NCI-H82 (cell line): Measurements from ENCODE around the gene RAB4A.

ENCODE experiments used
- DNase-seq: peaks from one replicate; lab custom pipeline; 2025; lab: John Stamatoyannopoulos, UW

The RAB4A gene

DNA sequence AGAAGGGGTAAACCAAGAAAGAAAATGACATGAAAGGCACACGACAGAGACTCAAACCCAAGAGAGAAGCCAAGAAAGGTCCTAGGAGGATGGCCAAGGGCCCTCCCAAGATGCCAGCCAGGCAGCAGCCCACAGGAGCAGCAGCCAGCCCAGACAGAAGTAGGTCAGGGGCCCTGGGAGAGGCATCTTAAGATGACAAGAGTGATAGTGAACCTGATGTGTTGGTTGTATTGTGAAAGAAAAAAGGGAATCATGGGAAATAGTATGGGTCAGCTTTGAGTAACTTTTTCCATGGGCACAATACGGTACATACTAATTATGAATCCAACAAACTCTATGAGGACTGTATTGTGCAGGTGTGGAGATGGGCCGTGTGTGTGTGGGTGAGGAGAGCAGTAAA, 68.6 kb downstream of the RAB4A start:
- no peak for DNase-seq

DNA sequence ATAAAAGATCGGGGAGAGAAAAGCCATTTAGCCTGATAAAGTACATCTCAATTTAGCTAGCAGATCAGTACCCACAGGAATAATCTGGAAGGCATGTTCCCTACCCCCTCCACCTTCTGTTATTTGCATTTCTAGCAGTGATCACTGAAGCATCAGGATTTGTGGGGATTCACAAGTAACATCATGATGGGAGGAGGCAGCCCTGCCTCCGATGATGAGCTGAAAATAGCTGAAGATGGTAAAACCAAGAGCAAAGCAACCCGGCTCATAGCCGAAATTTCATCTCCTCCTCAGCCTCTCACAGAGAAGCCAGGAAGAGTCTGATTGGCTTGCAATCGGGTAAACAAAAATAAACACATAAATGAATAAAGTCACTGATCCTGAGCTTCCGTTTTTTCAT, 69.6 kb downstream of the RAB4A start:
- peak; percentile 84 for DNase-seq

GRCh38 chr1:229341774-229342655, 71.1 kb downstream of the RAB4A start:
- DNase-seq = peak; percentile 93

- DNase-seq = peak; percentile 76
These were observed 72.0 kb downstream of the RAB4A start, which contains the start of gene CCSAP for GRCh38 chr1:229342656-229343569. TSS of gene CCSAP (minus strand) at chr1:229343047. CDS start at chr1:229342465, 582 bp downstream.

- DNase-seq = no peak
These were observed 73.2 kb downstream of the RAB4A start for GRCh38 chr1:229344139-229344538.

- no peak for DNase-seq
These were observed 74.2 kb downstream of the RAB4A start for GRCh38 chr1:229344937-229345684.

- peak; percentile 27 for DNase-seq
These were observed 76.6 kb downstream of the RAB4A start for GRCh38 chr1:229347528-229347927.

DNA sequence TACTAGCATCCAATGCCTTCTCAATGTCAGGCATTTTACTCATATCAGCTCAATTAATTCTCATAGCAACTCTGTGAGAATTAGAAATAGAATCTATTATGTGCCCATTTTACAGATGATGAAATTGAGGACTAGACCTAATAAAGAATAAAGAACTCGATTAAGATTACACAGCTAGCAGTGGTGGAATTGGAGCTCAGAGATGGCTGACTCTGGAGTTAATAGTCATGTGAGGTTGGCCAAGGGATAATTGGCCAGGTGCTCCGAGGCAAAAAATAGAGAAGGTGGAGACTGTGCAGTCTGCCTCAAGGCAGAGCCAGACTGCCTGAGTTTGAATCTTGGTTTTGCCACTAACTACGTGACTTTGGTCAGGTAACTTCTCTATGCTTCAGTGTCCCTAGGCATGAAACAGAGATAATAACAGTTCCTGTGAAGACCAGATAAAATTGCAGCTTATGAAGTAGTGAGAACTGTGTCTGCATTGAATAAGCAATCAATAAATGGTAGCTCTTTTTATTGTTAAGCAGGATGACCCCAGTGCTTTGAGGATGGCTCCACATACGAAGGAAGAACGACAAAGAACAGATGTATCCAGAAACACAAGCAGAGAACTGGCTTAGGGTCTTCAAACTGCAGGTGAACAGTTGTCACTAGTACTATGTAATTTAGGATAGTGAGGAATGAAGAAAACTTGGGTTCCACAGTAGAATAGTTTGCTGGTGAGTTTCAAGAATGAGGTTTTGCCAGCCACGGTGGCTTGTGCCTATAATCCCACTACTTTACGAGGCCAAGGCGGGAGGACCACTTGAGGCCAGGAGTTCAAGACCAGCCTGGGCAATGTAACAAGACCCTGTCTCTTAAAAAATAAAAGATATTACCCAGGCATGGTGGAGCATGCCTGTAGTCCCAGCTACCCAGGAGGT, 78.8 kb downstream of the RAB4A start:
- no peak for DNase-seq

GRCh38 chr1:229352975-229353374, 82.1 kb downstream of the RAB4A start:
- DNase-seq = no peak

DNA sequence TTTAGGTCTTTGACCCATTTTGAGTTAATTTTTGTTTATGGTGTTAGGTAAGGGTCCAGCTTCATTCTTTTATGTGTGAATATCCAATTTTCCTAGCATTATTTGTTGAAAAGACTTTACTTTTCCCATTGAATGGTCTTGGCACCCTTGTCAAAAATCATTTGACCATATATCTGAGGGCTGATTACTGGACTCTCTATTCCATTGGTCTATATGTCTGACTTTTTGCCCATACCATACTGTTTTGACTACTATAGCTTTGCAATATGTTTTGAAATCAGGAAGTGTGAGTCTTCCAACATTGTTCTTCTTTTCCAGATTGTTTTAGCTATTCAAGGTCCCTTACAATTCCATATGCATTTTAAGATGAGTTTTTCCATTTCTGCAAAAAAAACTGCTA, 83.3 kb downstream of the RAB4A start:
- DNase-seq = no peak
